Measurements from ENCODE around the gene UMPS.

- TF ChIP-seq RCOR1 (IDR thresholded peaks at IDR 0.05; ENCODE audit: low read depth, low read length) (no peak), POLR2A (IDR thresholded peaks at IDR 0.05; ENCODE audit: low read length) (no peak), REST (IDR thresholded peaks at IDR 0.05) (no peak), EP300 (IDR thresholded peaks at IDR 0.05) (no peak), RARB (CRISPR knock-in tag; IDR thresholded peaks at IDR 0.05) (no peak), TP53 (CRISPR knock-in tag; IDR thresholded peaks at IDR 0.05) (no peak), CHD4 (IDR thresholded peaks at IDR 0.05; ENCODE audit: borderline replicate concordance) (no peak), ZSCAN20 (CRISPR knock-in tag; IDR thresholded peaks at IDR 0.05) (no peak), ESRRA (IDR thresholded peaks at IDR 0.05; ENCODE audit: borderline replicate concordance, low read length) (no peak), NR3C1 (IDR thresholded peaks at IDR 0.05) (no peak)
- TF ChIP-seq, protein P1, sequence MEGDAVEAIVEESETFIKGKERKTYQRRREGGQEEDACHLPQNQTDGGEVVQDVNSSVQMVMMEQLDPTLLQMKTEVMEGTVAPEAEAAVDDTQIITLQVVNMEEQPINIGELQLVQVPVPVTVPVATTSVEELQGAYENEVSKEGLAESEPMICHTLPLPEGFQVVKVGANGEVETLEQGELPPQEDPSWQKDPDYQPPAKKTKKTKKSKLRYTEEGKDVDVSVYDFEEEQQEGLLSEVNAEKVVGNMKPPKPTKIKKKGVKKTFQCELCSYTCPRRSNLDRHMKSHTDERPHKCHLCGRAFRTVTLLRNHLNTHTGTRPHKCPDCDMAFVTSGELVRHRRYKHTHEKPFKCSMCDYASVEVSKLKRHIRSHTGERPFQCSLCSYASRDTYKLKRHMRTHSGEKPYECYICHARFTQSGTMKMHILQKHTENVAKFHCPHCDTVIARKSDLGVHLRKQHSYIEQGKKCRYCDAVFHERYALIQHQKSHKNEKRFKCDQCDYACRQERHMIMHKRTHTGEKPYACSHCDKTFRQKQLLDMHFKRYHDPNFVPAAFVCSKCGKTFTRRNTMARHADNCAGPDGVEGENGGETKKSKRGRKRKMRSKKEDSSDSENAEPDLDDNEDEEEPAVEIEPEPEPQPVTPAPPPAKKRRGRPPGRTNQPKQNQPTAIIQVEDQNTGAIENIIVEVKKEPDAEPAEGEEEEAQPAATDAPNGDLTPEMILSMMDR (IDR thresholded peaks at IDR 0.05), result no peak
- TF ChIP-seq, protein P2, sequence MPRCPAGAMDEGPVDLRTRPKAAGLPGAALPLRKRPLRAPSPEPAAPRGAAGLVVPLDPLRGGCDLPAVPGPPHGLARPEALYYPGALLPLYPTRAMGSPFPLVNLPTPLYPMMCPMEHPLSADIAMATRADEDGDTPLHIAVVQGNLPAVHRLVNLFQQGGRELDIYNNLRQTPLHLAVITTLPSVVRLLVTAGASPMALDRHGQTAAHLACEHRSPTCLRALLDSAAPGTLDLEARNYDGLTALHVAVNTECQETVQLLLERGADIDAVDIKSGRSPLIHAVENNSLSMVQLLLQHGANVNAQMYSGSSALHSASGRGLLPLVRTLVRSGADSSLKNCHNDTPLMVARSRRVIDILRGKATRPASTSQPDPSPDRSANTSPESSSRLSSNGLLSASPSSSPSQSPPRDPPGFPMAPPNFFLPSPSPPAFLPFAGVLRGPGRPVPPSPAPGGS (IDR thresholded peaks at IDR 0.05), result no peak
- TF ChIP-seq, protein P3, sequence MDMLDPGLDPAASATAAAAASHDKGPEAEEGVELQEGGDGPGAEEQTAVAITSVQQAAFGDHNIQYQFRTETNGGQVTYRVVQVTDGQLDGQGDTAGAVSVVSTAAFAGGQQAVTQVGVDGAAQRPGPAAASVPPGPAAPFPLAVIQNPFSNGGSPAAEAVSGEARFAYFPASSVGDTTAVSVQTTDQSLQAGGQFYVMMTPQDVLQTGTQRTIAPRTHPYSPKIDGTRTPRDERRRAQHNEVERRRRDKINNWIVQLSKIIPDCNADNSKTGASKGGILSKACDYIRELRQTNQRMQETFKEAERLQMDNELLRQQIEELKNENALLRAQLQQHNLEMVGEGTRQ (IDR thresholded peaks at IDR 0.05), result no peak
Measured at GRCh38 chr3:124707656-124708062, 22.6 kb upstream of the UMPS start.
